Measurements from ENCODE around the gene SAMD13.

The SAMD13 gene

DNA sequence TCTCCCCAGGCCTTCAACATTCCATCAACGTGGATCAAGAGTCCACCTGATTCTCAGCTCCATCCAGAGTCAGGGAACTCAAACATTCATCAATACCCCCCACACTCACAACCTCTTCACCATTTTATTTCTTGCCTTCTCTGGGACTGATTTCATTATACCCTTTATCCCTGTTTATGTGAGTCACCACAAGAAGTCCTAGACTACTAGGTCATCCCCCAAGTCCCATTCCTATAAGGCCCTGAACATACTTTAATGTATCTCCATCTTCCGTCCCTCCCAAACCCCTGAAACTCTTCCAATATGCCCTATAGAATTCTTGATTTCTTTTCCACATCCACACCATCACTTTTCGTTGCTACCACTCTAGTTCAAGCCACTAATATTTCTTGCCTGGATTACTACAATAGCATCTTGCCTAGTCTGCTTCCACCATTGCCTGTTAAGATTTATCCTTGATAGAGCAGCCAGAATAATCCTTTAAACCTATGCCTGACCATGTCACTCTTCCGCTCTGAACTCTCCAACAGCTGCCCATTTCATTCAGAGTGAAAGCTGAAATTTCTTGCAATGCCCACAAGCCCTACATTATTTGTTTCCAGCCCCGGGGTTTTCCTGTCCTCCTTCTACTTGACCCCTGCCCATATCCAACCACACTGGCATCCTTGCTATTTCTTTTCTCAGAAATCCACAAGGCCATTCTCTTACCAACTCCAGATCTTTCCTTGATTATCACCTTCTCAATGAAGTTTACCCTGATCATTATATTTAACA lies 9.4 kb upstream of the SAMD13 start:
- H3K4me3 ChIP-seq (ENCODE audit: low read depth, low read length): no peak overlapping the region
- DNase-seq (ENCODE audit: low read depth, low spot score): no peak
- TF ChIP-seq, protein P1, sequence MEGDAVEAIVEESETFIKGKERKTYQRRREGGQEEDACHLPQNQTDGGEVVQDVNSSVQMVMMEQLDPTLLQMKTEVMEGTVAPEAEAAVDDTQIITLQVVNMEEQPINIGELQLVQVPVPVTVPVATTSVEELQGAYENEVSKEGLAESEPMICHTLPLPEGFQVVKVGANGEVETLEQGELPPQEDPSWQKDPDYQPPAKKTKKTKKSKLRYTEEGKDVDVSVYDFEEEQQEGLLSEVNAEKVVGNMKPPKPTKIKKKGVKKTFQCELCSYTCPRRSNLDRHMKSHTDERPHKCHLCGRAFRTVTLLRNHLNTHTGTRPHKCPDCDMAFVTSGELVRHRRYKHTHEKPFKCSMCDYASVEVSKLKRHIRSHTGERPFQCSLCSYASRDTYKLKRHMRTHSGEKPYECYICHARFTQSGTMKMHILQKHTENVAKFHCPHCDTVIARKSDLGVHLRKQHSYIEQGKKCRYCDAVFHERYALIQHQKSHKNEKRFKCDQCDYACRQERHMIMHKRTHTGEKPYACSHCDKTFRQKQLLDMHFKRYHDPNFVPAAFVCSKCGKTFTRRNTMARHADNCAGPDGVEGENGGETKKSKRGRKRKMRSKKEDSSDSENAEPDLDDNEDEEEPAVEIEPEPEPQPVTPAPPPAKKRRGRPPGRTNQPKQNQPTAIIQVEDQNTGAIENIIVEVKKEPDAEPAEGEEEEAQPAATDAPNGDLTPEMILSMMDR (IDR thresholded peaks at IDR 0.05; ENCODE audit: low read depth, low read length): no peak
- in situ Hi-C loops (cut with HindIII; ENCODE audit: low sequenced_read_pairs): no loop called here

DNA sequence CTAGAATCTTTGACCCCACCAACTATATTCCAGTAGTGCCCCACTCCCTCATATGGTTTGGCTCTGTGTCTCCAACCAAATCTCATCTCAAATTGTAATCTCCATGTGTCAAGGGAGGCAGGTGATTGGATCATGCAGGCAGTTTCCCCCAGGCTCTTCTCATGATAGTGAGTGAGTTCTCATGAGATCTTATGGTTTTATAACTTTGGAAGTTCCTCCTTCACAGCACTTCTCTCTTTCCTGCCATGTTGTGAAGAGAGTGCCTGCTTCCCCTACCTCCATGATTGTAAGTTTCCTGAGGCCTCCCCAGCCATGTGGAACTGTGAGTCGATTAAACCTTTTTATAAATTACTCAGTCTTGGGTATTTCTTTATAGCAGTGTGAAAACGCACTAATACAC lies 7.7 kb upstream of the SAMD13 start:
- TF ChIP-seq, protein P1 (IDR thresholded peaks at IDR 0.05; ENCODE audit: low read depth, low read length): no peak
- H3K4me3 ChIP-seq (ENCODE audit: low read depth, low read length): no peak overlapping the region
- no peak for DNase-seq (ENCODE audit: low read depth, low spot score)
- in situ Hi-C loops (cut with HindIII; ENCODE audit: low sequenced_read_pairs): no loop called here

DNA sequence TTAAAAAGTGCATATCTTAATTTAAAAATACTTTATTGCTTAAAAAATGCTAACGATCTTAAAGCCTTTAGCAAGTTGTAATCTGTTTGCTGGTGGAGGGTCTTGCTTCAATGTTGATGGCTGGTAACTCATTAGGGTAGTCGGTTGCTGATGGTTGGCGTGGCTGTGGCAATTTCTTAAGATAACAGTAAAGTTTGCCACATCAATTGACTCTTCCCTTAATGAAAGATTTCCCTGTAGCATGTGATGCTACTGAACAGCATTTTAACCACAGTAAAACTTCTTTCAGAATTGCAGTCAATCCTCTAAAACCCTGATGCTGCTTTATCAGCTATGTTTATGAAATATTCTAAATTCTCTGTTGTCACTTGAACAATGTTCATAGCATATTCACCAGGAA lies 6.8 kb upstream of the SAMD13 start:
- TF ChIP-seq, protein P1 (IDR thresholded peaks at IDR 0.05; ENCODE audit: low read depth, low read length): no peak
- DNase-seq (ENCODE audit: low read depth, low spot score): no peak
- in situ Hi-C loops (cut with HindIII; ENCODE audit: low sequenced_read_pairs): no loop called here
- no peak overlapping the region for H3K4me3 ChIP-seq (ENCODE audit: low read depth, low read length)

DNA sequence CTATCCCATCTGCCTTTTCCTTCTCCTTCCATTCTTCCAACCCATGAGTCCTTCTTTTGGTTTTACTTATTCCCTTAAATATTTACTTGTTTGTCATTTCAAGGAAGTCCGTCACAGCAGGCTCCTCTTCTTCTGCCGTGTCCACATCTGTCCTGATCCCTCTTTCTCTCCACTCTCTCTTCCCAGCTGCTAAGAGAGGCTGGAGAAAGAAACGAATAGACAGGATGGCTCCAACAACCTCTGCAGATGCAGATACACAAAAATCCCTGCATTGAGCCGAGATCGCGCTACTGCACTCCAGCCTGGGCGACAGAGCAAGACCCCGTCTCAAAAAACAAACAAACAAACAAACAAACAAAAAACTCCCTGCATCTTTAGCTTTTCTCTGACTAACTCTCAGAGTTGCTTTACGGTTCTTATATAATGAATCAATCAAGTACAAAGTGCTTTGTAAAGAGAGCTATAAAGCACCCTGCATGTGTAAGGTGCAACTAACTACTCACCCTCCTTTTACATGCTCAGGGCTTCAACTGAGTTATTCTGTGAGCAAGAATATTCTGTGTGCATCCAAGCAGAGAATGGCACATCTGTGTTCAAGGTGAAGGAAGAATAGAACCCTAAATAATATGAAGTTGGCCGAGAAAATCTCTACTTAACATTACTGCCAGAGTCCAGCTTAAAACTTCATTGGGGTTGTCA lies 3.8 kb upstream of the SAMD13 start:
- peak overlapping the region; percentile 81 for H3K4me3 ChIP-seq (ENCODE audit: low read depth, low read length)
- no peak for DNase-seq (ENCODE audit: low read depth, low spot score)
- TF ChIP-seq, protein P1 (IDR thresholded peaks at IDR 0.05; ENCODE audit: low read depth, low read length): no peak
- in situ Hi-C loops (cut with HindIII; ENCODE audit: low sequenced_read_pairs): no loop called here

DNA sequence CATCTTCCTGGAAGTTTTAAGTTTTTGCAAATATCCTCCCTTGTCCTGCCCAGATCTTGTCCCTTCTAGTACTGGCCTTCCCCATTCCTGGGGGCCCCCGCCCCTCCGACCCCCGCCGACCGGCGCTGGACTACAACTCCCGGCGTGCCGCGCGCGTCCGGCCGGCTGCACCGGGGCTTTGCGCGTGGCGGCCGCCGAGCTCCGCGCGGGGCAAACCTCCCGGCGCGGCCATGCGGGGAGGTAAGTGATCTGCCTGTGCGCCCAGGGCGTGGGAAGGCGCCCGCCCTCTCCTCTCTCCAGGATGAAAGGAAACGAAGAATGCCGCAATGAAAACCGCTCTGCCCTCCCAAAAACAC lies 3.2 kb upstream of the SAMD13 start:
- DNase-seq (ENCODE audit: low read depth, low spot score): peak; percentile 38
- TF ChIP-seq, protein P1 (IDR thresholded peaks at IDR 0.05; ENCODE audit: low read depth, low read length): no peak
- H3K4me3 ChIP-seq (ENCODE audit: low read depth, low read length): peak overlapping the region; percentile 81
- in situ Hi-C loops (cut with HindIII; ENCODE audit: low sequenced_read_pairs): no loop called here

DNA sequence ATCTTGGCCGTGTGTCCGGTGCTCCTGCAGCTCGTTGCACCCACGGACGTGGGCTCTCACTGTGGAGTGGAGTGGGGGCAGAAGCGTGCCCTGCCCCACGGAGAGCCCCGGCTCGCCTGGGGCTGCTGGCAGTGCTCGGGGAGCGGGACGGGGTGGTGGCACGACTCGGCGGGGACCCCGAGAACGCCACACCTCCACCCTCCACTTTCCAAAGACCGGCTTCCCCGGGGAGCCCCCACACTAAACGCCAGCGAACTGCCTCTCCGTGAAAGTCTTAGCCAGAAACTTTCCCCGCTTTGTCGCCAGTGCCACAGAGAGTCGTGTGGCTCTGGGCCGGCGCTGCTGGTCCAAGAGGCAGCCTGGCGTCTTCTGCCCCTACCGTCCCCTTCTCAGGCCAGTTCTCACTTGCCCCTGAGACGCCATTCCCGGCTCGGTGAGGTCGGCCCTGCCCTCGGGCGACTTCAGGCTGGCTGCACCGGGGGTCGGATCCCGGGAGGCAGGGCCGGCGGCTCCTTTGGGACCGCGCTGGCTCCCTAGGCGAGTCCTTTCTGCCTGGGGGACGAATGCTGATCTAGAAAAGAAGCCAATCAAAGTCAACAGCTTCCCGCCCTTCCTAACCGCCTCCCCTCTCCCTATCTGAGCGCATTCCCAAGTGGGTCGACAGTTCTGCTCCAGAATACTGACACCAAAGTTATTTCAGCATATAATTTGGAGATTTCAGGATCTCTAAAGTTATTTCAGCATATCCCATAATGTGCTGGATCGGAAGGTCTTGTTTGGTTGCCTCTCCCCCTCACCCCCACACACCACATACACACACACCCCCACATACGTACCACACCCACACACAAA lies 2.6 kb upstream of the SAMD13 start:
- TF ChIP-seq, protein P1 (IDR thresholded peaks at IDR 0.05; ENCODE audit: low read depth, low read length): no peak
- in situ Hi-C loops (cut with HindIII; ENCODE audit: low sequenced_read_pairs): no loop called here
- peak; percentile 18 for DNase-seq (ENCODE audit: low read depth, low spot score)
- H3K4me3 ChIP-seq (ENCODE audit: low read depth, low read length): peak overlapping the region; percentile 81

Measured in astrocyte of the spinal cord (primary cell).